HL-60/S4 treated with phorbol 12-myristate 13-acetate at 8.2 ng/mL for 4 days and 3 days (cell line): ENCODE results near the gene SYNJ1.

Source experiments
- in situ Hi-C: fragments of 300-500 bp; cut with MboI; formaldehyde crosslinking; loops from 2 replicates; pipeline ENCODE4 v1.15.0; 2022; ENCODE audit warnings: low sequenced_read_pairs

Gene SYNJ1

GRCh38 chr21:32735524-32735923, 7.7 kb upstream of the SYNJ1 start:
- in situ Hi-C loops: no loop called here

DNA sequence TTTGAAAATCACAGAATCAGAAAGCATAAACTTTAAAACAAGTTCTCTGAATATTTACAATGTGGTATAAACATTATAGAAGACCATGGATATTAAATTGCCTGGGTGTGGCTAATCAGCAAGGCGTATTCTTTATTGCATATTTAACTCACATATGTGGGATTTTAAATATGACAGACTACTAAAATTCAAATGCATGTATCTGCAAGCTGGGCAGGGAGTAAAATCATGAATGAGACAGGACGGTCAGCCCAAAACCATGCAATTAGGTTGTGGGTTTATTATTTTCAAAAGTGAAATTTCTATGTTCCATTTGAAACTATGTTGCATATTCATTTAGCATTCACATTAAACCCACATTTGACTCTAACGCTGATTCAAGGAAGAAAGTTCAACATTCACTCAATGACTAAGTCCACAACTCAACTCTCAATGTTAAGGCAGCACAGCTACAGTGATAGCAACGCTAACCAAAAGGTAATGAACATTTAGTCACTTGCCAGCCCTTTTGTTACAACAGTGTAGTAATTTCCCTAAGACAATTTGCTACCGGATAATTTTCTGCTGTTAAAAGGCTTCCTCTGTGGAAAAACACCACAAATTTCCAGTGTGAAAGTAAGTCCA, 6.3 kb upstream of the SYNJ1 start:
- in situ Hi-C loops: no loop called here

DNA sequence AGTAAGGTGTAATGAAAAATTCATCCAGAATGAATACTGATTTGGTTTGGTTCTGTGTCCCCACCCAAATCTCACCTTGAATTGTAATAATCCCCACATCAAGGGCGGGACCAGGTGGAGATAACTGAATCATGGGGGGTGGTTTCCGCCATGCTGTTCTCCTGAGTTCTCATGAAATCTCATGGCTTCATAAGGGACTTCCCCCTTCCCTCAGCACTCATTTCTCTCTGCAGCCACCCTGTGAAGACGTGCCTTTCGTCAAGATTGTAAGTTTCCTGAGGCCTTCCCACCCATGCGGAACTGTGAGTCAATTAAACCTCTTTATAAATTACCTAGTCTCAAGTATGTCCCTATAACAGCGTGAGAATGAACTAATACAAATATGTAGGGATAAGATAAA, 5.5 kb upstream of the SYNJ1 start:
- in situ Hi-C loops: no loop called here

GRCh38 chr21:32732544-32732943, 4.7 kb upstream of the SYNJ1 start:
- in situ Hi-C loops: no loop called here

GRCh38 chr21:32728848-32729247, 1.0 kb upstream of the SYNJ1 start:
- in situ Hi-C loops: no loop called here

- in situ Hi-C loops: no loop called here
These were observed 635 bp upstream of the SYNJ1 start for GRCh38 chr21:32728456-32728839.

- in situ Hi-C loops: no loop called here
These were observed 750 bp downstream of the SYNJ1 start for GRCh38 chr21:32726839-32727686.

GRCh38 chr21:32719085-32719484, 8.7 kb downstream of the SYNJ1 start:
- in situ Hi-C loops: no loop called here

DNA sequence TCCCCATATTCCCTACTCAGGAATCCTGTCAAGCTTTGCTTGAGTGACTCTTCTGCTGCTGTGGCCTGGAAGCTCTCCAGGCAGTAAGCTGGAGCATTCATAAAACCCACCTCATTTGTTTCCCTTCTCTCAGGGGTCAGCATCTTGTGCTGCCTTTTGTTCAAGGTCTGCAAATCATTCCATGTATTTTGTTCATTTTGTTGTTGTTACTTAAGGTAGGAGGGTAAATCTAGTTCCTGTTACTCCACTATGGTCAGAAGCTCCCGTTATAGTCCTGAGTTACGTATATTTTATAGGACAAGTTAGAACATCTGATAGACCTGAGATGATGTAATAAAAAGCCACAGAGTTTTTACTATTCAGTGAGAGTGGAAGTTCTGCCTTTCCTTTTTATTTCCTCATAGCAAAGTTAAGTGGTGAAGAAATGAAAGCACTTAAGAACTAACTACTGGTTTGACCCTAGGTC, 9.9 kb downstream of the SYNJ1 start:
- in situ Hi-C loops: no loop called here

GRCh38 chr21:32716486-32716885, 11.3 kb downstream of the SYNJ1 start:
- in situ Hi-C loops: no loop called here

GRCh38 chr21:32713726-32714125, 14.1 kb downstream of the SYNJ1 start:
- in situ Hi-C loops: no loop called here

- in situ Hi-C loops: no loop called here
These were observed 15.2 kb downstream of the SYNJ1 start for GRCh38 chr21:32712641-32713040.

DNA sequence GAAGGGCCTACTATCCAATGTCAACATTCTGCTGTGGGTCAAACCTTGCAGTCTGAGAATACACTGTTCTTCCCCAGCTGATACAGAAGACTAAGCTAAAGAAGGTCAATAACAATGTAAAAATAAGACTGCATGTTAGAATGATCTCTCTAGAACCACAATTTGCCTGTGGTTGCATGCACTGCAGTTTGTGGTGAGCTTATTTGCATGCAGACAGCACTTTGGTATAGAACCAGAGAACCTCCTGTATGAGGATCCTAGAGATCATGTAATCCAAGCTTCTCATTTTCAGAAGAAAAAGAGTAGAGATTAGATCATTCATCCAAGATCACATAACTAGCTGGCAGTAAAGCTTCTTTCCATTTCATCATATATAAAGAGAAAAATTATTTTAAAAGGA, 15.8 kb downstream of the SYNJ1 start:
- in situ Hi-C loops: no loop called here

DNA sequence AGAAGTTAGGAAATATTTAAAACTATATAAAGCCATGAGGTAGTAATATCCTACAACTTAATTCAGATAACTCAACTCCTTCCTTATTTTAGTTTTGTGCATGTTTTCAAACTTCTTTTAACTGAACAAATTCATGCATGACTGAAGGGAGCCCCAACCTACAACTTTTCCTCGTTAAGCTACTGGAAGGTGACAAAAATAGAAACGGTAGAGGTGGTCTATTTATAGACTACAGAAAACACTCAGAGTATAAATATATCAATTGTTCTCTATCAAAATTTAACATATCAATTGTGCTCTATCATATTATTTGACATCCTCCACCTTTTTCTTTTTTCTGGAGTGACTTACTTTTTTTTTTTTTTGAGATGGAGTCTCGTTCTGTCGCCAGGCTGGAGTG, 16.8 kb downstream of the SYNJ1 start:
- in situ Hi-C loops: no loop called here

DNA sequence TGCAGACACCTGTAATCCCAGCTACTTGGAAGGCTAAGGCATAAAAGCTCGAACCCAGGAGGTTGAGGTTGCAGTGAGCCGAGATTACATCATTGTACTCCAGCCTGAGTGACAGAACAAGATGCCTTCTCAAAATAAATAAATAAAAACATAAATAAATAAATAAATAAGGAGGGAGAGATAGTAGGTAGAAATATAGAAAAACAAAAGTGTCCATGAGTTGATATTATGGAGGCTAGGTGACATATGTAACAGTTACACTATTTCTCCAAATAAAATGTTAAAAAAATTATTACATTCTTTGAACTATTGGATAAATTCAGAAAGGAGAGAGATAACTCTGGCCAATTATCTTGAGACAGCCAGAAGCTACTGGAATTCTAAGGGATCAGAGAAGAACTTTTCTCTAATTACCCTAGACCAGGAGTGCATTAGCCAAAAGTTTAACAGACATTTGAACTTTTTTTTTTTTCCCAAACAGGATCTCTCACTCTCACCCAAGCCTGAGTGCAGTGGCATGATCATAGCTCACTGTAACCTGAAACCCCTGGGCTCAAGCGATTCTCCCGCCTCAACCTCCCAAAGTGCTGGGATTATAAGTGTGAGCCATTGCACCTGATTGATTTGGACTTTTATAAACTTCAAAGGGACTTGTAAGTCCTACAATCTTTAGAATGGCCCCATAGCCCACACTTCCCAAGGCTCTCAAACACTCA, 17.6 kb downstream of the SYNJ1 start:
- in situ Hi-C loops: no loop called here

DNA sequence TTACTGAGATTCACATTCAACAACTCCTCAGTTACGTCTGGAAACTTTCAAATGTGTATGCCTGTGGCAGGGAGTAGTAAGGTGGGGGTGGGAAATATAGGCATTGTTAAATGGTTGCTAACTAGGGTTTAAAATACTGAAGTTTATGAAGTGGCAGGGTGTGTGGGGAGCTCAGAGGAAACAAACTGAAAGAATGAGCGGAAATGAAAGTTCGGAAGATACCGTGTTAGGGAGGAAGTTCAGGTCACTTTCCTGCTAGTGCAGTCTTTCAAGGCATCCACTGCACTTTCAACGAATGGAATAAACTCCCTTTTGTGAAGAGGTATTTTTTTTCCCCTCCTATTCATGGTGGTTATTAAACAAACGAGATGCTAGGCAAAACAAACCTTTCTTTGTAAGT, 19.7 kb downstream of the SYNJ1 start:
- in situ Hi-C loops: no loop called here

DNA sequence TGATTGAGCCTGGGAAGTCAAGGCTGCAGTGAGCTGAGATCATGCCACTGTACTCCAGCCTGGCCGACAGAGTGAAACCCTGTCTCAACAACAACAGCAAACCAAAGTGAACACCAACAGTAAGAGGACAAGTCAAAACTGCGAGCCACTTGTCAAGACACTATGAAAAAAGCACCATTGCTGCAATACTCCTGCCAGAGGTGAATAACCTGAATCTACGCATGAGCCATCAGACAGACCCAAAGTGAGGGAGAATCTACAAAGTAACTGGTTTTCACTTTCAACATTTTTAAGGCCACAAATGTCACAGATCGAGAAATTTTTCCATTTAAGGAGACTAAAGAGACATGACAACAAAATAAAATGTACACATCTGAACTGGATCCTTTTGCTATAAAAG, 21.9 kb downstream of the SYNJ1 start:
- in situ Hi-C loops: no loop called here

GRCh38 chr21:32705139-32705538, 22.7 kb downstream of the SYNJ1 start:
- in situ Hi-C loops: no loop called here

DNA sequence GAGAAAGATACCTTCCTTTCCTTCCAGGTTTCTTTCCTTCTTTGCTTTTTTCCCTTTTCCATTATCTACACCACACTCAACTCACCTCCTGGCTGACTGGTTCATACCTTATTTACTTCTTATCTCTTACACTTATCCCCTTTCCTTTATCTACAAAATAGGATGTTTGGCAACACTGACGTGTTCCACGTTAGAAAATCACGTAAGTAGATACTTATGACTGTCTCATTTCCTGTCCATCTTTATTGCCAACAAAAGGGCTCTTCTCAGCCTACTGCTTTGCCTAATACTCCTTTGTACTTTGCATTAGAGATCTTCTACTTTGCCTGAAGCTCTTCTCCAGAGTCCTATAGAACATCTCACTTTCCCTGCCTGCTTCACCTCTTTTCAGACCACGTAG, 25.1 kb downstream of the SYNJ1 start:
- in situ Hi-C loops: no loop called here

GRCh38 chr21:32698971-32699693, 28.7 kb downstream of the SYNJ1 start:
- in situ Hi-C loops: no loop called here

GRCh38 chr21:32698286-32698685, 29.5 kb downstream of the SYNJ1 start:
- in situ Hi-C loops: no loop called here
